SU-DHL-6 (cell line): ENCODE measurements around the gene LMBR1L.
"Not testable (repeated sequence)": the region's sequence is repeated elsewhere in the genome, so short reads cannot be mapped to it uniquely, and the experiment has no call there.

ENCODE experiments used
- H2AFZ ChIP-seq: fragments of 200-600 bp; sonication (generic); 2 replicates; pipeline ENCODE4 v1.6.1; 2014; ENCODE audit warnings: low read depth, mild to moderate bottlenecking, moderate library complexity, mixed read lengths, antibody characterized with exemption, low read length; ENCODE audit not compliant: severe bottlenecking
- H3F3A ChIP-seq: fragments of 200-600 bp; shearing (Covaris generic); 2 replicates; pipeline ENCODE4 v1.6.0; 2016; ENCODE audit warnings: antibody characterized with exemption, mild to moderate bottlenecking; ENCODE audit not compliant: insufficient read depth
- H3K27ac ChIP-seq: fragments of 200-600 bp; sonication (generic); 2 replicates; pipeline ENCODE4 v1.5.1; 2016; ENCODE audit warnings: low read depth, mild to moderate bottlenecking, low read length, moderate library complexity, mixed read lengths
- H3K27me3 ChIP-seq: fragments of 200-600 bp; sonication (generic), shearing (Covaris generic); 2 replicates; pipeline ENCODE4 v1.6.0; 2014; ENCODE audit warnings: mild to moderate bottlenecking, low read length
- H3K36me3 ChIP-seq: fragments of 200-600 bp; sonication (generic); 2 replicates; pipeline ENCODE4 v1.6.1; 2014; ENCODE audit warnings: mild to moderate bottlenecking, low read length, mixed read lengths
- H3K4me2 ChIP-seq: fragments of 300-600, 200-600 bp; shearing (Covaris generic), sonication (generic); 2 replicates; pipeline ENCODE4 v1.6.0; 2014; ENCODE audit warnings: low read length, low read depth, mild to moderate bottlenecking; ENCODE audit not compliant: poor library complexity, severe bottlenecking
- H3K4me3 ChIP-seq: fragments of 200-600 bp; sonication (generic); 2 replicates; pipeline ENCODE4 v1.5.1; 2014; ENCODE audit warnings: antibody characterized with exemption, low read length, mild to moderate bottlenecking, mixed read lengths; ENCODE audit not compliant: insufficient read depth, poor library complexity, severe bottlenecking
- H3K79me2 ChIP-seq: fragments of 200-600 bp; sonication (generic); 2 replicates; pipeline ENCODE4 v1.6.1; 2014; ENCODE audit warnings: mild to moderate bottlenecking, low read length, moderate library complexity; ENCODE audit not compliant: insufficient read depth
- H3K9ac ChIP-seq: fragments of 200-600 bp; sonication (generic); 2 replicates; pipeline ENCODE4 v1.7.0; 2014; ENCODE audit warnings: mild to moderate bottlenecking, low read length
- H3K9me2 ChIP-seq: fragments of 200-600 bp; sonication (generic); replicated peaks from 2 replicates; pipeline ENCODE4 v1.6.1; 2014; ENCODE audit warnings: low read length; ENCODE audit not compliant: insufficient read depth
- H3K9me3 ChIP-seq: fragments of 200-600 bp; sonication (generic); 2 replicates; pipeline ENCODE4 v1.6.1; 2014; ENCODE audit warnings: low read length, mixed read lengths; ENCODE audit not compliant: insufficient read depth
- H4K20me1 ChIP-seq: fragments of 200-600 bp; sonication (generic); 2 replicates; pipeline ENCODE4 v1.6.1; 2014; ENCODE audit warnings: low read depth, mild to moderate bottlenecking, antibody characterized with exemption, low read length, moderate library complexity, mixed read lengths
- CTCF ChIP-seq: fragments of 200-600 bp; sonication (generic); IDR thresholded peaks from one replicate; pipeline ENCODE4 v1.5.1; 2017; ENCODE audit warnings: antibody characterized with exemption, mild to moderate bottlenecking, low read length, moderate library complexity; ENCODE audit not compliant: insufficient read depth, poor library complexity, severe bottlenecking
- EZH2phosphoT487 ChIP-seq: fragments of 200-600 bp; sonication (generic), shearing (Covaris generic); conservative IDR thresholded peaks from 2 replicates; pipeline ENCODE4 v1.6.1; 2018; ENCODE audit warnings: mild to moderate bottlenecking, antibody characterized with exemption, low read length, moderate library complexity, mixed read lengths

The LMBR1L gene

GRCh38 chr12:49138999-49139398 lies 28.4 kb upstream of the LMBR1L start:
- Histone ChIP-seq H3K27ac (no peak overlapping the region), H3K79me2 (peaks cover 2% of the 10 kb centered on the region), H4K20me1 (no peaks in the 10 kb centered on the region), H3K9me3 (no peaks in the 10 kb centered on the region), H3K9me2 (no peaks in the 10 kb centered on the region), H3K36me3 (no peaks in the 10 kb centered on the region), H3K4me3 (no peak overlapping the region), H3K27me3 (no peaks in the 10 kb centered on the region), H3K9ac (no peak overlapping the region), H2AFZ (no peak overlapping the region), H3F3A (no peaks in the 10 kb centered on the region), H3K4me2 (no peak overlapping the region)
- TF ChIP-seq EZH2phosphoT487 (no peak), CTCF (no peak)

GRCh38 chr12:49138587-49138986 lies 27.9 kb upstream of the LMBR1L start:
- Histone ChIP-seq H3K4me2 (no peak overlapping the region), H3K4me3 (no peak overlapping the region), H3K36me3 (no peaks in the 10 kb centered on the region), H3K79me2 (peaks cover 6% of the 10 kb centered on the region), H3K9me3 (no peaks in the 10 kb centered on the region), H3K27me3 (no peaks in the 10 kb centered on the region), H2AFZ (no peak overlapping the region), H3F3A (no peaks in the 10 kb centered on the region), H4K20me1 (no peaks in the 10 kb centered on the region), H3K27ac (no peak overlapping the region), H3K9ac (no peak overlapping the region), H3K9me2 (no peaks in the 10 kb centered on the region)
- no peak for TF ChIP-seq EZH2phosphoT487
- TF ChIP-seq CTCF, result no peak

DNA sequence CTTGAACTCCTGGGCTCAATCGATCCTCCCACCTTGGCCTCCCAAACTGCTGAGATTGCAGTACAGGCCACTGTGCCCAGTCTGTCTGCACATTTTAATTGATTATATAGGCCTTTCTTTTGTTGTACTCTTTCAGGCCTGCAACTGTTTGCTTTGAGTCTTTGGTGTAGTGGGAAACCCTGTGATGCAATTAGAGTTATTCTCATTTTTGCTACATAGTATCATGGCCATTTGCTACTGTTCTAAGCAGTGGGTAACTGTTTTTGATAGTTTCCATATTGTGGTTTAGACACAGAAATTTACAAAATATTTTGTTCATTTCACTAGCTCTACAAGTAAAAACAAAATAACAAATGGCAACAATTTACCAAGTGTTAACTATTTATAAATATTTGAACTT lies 26.8 kb upstream of the LMBR1L start:
- Histone ChIP-seq H3K27me3 (no peaks in the 10 kb centered on the region), H3K9me3 (no peaks in the 10 kb centered on the region), H3K27ac (no peak overlapping the region), H3K9ac (no peak overlapping the region), H3K4me2 (no peak overlapping the region), H3K9me2 (no peaks in the 10 kb centered on the region), H2AFZ (no peak overlapping the region), H3K4me3 (no peak overlapping the region), H3F3A (peaks cover 9% of the 10 kb centered on the region), H3K36me3 (no peaks in the 10 kb centered on the region), H4K20me1 (no peaks in the 10 kb centered on the region), H3K79me2 (peaks cover 17% of the 10 kb centered on the region)
- TF ChIP-seq CTCF (no peak), EZH2phosphoT487 (no peak)

DNA sequence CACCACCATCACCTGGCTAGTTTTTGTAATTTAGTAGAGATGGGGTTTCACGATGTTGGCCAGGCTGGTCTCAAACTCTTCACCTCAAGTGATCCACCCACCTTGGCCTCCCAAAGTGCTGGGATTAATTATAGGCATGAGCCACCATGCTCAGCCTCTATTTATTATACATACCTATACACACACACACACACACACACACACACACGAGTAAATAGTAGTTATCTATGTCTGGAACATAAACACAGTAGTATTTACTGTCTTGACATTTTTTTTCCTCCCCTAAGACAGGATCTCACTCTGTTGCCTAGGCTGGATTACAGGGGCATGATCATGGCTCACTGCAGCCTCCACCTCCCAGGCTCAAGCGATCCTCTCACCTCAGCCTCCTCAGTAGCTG lies 26.4 kb upstream of the LMBR1L start:
- H3K27me3 ChIP-seq, H3K27ac ChIP-seq, H3K9ac ChIP-seq, H3K4me2 ChIP-seq, H3K4me3 ChIP-seq, H4K20me1 ChIP-seq, H3K36me3 ChIP-seq, H2AFZ ChIP-seq, H3K9me3 ChIP-seq, H3K9me2 ChIP-seq: not testable (repeated sequence)
- H3F3A ChIP-seq, result peaks cover 14% of the 10 kb centered on the region
- H3K79me2 ChIP-seq, result peaks cover 22% of the 10 kb centered on the region
